ENCODE data around the gene USP25. TPM values are rescaled to one million over a fixed set of nuclear protein-coding genes. Genes with fewer than 3 reads are reported as not detected.

The USP25 gene
- total RNA-seq, 1 experiment from 2014 or later = 35.1 TPM

DNA sequence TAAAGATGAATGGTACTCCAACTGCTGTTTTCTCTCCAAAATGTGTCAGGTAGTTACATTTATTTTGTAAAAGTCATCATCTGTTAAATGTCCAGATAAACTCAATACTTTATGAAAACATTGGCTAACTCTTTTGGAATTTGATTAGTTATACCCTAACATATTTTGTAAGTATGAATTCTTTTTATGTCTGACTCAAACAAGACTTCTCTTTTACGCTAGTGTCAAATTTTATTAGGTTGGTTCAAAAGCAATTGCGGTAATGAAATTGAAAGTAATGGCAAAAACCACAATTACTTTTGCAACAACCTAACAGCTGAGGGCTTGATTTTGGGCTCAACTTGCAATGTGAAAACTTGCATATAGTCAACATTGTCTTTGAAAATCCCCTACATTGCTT, 41.0 kb upstream of the USP25 start:
- H4K8ac ChIP-seq (replicated peaks; ENCODE audit: insufficient read length, low read depth, low read length) = no peak overlapping the region
- H3K79me1 ChIP-seq (ENCODE audit: insufficient read depth, low read depth, low read length, poor library complexity, severe bottlenecking) = no peaks in the 10 kb centered on the region
- peaks cover 0 to 1% (median 0%) of the 10 kb centered on the region in 3 experiments; a peak in 1 of 7 replicates for H3K36me3 Mint-ChIP-seq (ENCODE audit: insufficient read depth in 1 of 3, low read depth in 3 of 3)
- H3K27me3 Mint-ChIP-seq (ENCODE audit: low read depth) = no peaks in the 10 kb centered on the region; the same call in none of the 2 replicates
- no peaks in the 10 kb centered on the region for H3K27me3 ChIP-seq (ENCODE audit: insufficient read depth, low read length)
- H3K9ac ChIP-seq (ENCODE audit: extremely low read depth, insufficient read length, low read length) = no peak overlapping the region
- H3K27ac ChIP-seq (ENCODE audit: insufficient read length, low read depth, low read length) = no peak overlapping the region
- H3K79me2 ChIP-seq (ENCODE audit: insufficient read depth, low read length) = no peaks in the 10 kb centered on the region
- H3K4me3 Mint-ChIP-seq = no peak overlapping the region
- no peak overlapping the region for H3T11ph ChIP-seq (ENCODE audit: low read length)
- whole genome bisulfite sequencing (ENCODE audit: extremely low coverage, insufficient read length, low lambda C conversion rate) = no CpG with 5 or more reads among the region's 2 CpGs
- H2BK20ac ChIP-seq (ENCODE audit: low read depth, low read length, poor library complexity, severe bottlenecking) = no peak overlapping the region
- no peaks in the 10 kb centered on the region for H3K4me1 ChIP-seq (ENCODE audit: insufficient read depth, low read length)
- H3K27ac Mint-ChIP-seq = no peak overlapping the region
- H3K4me1 Mint-ChIP-seq = no peaks in the 10 kb centered on the region
- H4K20me1 ChIP-seq (ENCODE audit: control insufficient read depth, insufficient read depth, insufficient read length) = no peaks in the 10 kb centered on the region
- H3K9me3 Mint-ChIP-seq = no peaks in the 10 kb centered on the region; a peak in 1 of 5 replicates
- no peak overlapping the region for H3K14ac ChIP-seq (ENCODE audit: insufficient read depth, low read length)
- H3K4ac ChIP-seq (ENCODE audit: low read depth, low read length) = no peak overlapping the region
- DNase-seq = no peak
- H2AK5ac ChIP-seq (ENCODE audit: insufficient read length, low read length) = no peak overlapping the region
- H4K5ac ChIP-seq (ENCODE audit: insufficient read length, low read depth, low read length) = no peak overlapping the region
- no peak overlapping the region for H3K23ac ChIP-seq (ENCODE audit: insufficient read length, low read depth, low read length)
- H3K56ac ChIP-seq (ENCODE audit: insufficient read length, low read depth, low read length) = no peak overlapping the region
- H2BK12ac ChIP-seq (ENCODE audit: insufficient read length, low read depth, low read length) = no peak overlapping the region
- no peak overlapping the region for H2BK15ac ChIP-seq (ENCODE audit: low read depth, low read length)
- H3K9me3 ChIP-seq (ENCODE audit: control insufficient read depth, low read depth, low read length) = no peaks in the 10 kb centered on the region
- H2AFZ ChIP-seq (ENCODE audit: low read length) = no peak overlapping the region
- no peak overlapping the region for H2BK5ac ChIP-seq (ENCODE audit: insufficient read length, low read length)
- H3K4me2 ChIP-seq (ENCODE audit: insufficient read depth, insufficient read length, low read length) = no peak overlapping the region
- no peaks in the 10 kb centered on the region for H3K23me2 ChIP-seq (ENCODE audit: insufficient read length, low read depth, low read length, poor library complexity, severe bottlenecking)
- TF ChIP-seq, protein P1, sequence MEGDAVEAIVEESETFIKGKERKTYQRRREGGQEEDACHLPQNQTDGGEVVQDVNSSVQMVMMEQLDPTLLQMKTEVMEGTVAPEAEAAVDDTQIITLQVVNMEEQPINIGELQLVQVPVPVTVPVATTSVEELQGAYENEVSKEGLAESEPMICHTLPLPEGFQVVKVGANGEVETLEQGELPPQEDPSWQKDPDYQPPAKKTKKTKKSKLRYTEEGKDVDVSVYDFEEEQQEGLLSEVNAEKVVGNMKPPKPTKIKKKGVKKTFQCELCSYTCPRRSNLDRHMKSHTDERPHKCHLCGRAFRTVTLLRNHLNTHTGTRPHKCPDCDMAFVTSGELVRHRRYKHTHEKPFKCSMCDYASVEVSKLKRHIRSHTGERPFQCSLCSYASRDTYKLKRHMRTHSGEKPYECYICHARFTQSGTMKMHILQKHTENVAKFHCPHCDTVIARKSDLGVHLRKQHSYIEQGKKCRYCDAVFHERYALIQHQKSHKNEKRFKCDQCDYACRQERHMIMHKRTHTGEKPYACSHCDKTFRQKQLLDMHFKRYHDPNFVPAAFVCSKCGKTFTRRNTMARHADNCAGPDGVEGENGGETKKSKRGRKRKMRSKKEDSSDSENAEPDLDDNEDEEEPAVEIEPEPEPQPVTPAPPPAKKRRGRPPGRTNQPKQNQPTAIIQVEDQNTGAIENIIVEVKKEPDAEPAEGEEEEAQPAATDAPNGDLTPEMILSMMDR (conservative IDR thresholded peaks at IDR 0.05) = no peak
- H2BK120ac ChIP-seq (ENCODE audit: low read depth, low read length, poor library complexity, severe bottlenecking) = no peak overlapping the region
- no peak overlapping the region for H3K18ac ChIP-seq (ENCODE audit: insufficient read length, low read depth, low read length)
- no peak overlapping the region for H4K91ac ChIP-seq (ENCODE audit: insufficient read length, low read depth, low read length)
